CD4-positive, alpha-beta T cell treated with Interleukin-4 for 1 hour (primary cell): ENCODE results near the gene GRM4.
"Not testable (repeated sequence)": the region's sequence is repeated elsewhere in the genome, so short reads cannot be mapped to it uniquely, and the experiment has no call there.

Source experiments
- DNase-seq, 2 donors: peaks; one replicate each; pipeline ENCODE4 v3.0.0-alpha.2; 2020 to 2022

Gene GRM4

DNA sequence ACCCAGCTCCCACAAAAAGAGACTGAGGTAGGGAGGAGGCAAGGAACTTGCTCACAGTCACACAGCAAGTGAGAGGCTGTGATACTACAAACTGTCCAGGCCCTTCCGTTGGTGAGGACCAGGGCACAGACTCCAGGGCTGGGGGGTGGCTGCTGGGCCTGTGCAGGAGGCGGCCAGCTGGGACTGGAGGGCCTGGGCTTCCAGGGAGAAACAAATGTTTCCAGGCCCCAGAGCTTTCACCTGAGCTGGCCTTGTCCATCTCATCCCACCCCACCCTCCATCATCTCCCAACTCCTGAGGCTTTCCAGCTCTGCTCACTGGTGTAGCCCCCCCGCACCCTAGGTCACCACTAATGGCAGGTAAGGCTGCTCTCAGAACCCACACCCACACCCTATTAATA, 86.0 kb downstream of the GRM4 start:
- no peak for DNase-seq

GRCh38 chr6:34059136-34059731, 86.7 kb downstream of the GRM4 start:
- no peak for DNase-seq

DNA sequence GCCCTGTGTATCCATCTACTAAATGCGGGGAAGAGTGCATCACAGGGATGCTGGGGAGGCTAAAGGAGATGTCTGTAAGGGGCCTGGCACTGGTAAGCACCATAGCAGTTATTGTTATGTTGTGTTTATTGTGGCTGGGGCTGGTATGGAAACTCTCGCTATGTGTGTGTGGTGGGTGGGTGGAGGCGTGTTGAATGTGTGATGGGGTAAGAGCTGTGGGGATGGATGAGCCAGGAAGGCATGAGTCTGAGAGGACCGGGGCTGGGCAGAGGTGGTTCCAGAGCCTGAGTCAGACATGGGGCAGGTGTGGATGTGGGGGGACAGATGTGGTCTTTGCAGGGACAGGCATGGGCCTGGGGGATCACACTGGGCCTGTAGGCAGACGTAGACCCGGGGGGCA, 88.1 kb downstream of the GRM4 start:
- no peak for DNase-seq

DNA sequence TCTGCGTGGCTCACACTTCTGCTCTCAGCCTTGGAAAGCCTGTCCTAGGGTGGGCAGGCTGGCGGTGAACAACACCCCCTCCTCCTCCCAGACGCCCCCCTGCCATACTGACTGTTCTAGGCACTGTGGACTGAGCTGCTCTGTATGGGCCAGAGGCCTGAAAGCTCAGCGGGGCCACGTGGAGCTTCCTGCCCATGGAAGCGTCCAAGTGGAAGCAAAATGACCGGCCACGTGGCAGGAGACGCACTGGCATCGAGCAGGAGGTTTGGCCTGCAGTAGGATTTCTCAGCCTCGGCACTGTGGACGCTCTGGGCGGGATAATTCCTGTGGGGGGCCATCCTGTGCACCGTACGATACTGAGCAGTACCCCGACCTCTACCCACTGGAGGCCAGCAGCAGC, 88.7 kb downstream of the GRM4 start:
- no peak for DNase-seq

DNA sequence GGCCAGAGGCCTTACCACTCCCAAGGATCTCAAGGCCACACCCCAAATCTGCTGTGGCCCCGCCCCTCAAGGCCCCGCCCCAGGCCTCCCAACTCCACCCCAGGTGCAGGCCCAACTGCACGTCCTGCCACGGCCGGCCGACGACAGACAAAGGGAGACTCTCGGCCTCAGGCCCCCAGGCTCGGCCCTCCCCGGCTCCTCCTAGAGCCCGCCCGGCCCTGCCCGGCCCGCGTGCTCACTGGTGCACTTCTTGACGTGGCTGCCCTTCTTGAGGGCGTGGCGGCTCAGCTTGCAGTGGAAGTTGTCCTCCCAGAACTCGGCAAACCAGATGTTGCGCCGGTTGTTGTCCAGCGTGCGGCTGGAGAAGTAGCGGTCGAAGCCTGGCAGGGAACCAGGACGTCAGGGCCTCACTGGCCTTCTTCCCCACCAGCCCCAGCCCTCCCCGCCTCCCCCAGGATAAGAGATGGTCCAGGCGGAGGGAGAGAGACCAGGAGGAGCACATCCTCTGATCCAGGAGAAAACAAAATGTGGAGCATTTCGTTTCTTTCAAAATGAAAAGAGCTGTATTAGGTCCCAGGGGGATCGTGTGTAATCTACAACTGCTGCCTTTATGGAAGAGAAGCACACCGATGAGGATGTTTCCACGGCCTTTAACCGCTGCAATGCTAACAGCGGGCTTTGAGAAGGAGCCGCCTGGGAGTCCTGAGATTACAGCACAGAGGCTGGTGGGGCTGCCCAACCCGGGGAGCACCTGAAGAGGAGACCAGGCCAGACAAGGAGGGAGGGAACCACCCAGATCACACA, 89.4 kb downstream of the GRM4 start:
- no peak for DNase-seq

DNA sequence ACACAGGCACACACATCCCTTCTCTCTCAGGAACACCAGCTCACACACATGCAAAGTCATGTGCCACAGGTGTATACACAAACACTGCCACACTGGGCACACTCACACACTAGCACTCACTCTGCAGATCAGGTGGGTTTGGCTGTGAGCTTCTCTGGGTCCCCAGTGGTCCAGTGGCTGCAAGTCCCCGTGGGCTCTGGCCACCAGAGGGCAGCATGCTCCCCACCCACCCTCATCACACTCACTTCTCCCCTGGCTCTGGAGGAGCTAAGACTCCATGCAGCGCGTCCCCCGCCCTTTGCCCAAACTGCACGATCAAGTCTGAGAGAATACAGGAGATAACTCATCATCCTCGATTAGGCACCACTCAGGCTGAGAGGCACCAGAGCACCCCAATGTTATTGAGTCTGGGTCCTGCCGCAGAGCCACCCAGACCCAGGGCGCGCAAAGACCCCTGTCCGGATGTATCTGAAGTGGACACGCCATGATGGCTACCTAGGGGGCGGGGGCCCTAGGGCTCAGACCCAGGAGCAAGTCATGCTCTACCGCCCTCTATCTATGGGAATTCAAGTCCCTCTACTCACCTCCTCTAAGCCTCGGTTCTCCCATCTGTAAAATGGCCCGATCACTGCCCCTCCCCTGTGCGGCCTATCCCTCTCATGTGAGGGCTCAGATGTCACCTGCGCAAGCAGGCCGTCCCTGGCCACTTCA, 90.5 kb downstream of the GRM4 start:
- DNase-seq: peak; percentile 47 to 61

DNA sequence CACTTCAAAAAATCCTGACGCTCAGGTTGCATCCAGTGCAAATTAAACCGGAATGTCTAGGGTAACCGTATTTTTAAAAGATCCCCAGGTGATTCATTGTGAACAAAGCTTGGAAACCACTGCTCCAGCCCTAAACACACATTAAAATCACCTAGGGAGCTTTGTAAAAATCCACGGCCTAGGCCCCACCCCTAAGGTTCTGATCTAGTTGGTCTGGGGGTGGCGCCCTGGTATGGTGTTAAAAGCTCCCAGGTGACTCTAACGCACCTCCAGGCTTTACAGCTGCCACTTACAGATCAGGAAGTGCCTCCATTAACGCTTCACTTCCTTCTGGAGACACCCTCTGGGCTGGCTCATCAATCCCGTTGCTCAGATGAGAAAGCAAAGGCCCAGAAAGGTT, 92.2 kb downstream of the GRM4 start:
- DNase-seq: no peak

DNA sequence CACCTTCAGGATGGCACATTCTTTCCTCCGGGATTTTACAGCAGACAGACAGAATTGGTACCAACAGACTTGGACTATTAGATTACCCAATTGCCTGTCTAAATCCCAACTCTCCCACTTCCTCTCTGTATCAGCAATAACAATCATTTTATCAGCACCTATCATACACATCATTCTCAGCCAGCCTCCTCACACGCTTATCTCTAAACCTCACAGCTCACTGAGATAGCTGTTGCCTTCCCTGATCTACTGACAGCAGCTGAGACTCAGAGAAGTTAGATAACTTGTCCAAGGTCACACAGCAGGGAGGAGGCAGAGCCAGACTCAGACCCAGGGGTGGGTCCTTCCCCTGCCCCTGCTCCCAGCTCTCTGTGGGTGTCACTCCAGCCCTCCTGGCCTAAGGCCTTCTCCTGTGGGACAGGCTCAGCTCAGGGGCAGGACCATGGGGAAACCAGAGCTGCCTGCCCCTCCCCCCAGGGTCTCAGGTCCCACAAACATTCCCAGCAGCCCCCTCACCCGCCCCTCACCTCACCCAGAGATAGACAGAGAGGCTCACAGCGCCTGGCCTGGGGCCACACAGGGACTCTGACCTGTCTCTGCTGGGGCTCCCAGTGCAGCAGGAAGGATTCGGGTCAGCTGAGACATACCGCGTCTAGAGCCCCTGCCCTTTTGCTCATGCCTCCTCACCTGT, 92.8 kb downstream of the GRM4 start:
- no peak for DNase-seq

GRCh38 chr6:34052071-34052825, 93.6 kb downstream of the GRM4 start:
- no peak for DNase-seq

DNA sequence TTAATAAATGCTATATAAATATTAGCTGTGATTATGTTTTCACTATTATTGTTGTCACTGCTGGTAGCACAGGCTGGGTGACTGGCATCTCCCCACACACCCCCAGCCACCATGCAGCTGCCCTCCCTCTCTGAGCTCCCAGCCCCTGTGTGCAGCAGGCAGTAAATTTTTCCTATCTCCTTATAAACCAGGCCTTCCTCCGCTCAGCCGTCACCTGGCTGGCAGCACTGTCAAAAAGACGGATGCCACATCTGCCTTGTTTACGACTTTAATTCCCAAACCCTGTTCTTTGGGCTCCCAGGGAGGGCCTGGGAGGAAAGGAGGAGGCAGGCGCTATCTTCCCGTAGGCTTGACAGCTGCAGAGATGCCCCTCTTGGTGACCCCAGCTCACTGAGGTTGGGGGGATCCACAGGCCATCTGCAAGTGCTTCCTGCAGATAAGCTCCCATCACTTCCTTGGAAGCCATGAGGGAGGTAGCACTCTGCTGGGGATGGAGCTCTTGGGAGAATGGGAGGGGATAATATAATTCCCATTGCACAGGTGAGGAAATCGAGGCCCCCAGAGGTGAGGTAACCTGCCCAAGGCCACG, 94.5 kb downstream of the GRM4 start:
- DNase-seq: no peak

DNA sequence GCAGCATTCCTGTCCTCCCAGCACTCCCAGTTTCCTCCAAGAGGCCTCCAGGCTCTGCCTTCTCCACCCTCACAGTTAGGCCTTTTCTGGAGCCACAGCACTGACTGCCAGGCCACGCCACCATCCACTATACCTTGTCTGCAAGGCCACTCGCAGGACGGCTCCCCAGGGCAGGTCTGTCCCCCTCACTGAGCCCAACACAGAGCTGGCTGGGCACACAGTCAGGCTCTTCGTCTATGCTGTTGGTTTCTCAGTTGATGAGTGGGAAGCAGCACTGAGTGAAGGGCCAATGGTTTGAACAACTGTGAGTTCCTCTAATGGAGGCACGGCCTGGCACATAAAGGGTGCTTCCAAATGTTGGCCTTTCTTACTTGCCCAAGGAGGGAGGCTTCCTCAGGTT, 95.2 kb downstream of the GRM4 start:
- no peak for DNase-seq

- no peak for DNase-seq
These were observed 96.2 kb downstream of the GRM4 start for GRCh38 chr6:34049395-34050342.

- DNase-seq: no peak
These were observed 97.7 kb downstream of the GRM4 start for GRCh38 chr6:34047913-34048867.

GRCh38 chr6:34046617-34047016, 99.3 kb downstream of the GRM4 start:
- no peak for DNase-seq

GRCh38 chr6:34045771-34046170, 100.1 kb downstream of the GRM4 start:
- no peak for DNase-seq

DNA sequence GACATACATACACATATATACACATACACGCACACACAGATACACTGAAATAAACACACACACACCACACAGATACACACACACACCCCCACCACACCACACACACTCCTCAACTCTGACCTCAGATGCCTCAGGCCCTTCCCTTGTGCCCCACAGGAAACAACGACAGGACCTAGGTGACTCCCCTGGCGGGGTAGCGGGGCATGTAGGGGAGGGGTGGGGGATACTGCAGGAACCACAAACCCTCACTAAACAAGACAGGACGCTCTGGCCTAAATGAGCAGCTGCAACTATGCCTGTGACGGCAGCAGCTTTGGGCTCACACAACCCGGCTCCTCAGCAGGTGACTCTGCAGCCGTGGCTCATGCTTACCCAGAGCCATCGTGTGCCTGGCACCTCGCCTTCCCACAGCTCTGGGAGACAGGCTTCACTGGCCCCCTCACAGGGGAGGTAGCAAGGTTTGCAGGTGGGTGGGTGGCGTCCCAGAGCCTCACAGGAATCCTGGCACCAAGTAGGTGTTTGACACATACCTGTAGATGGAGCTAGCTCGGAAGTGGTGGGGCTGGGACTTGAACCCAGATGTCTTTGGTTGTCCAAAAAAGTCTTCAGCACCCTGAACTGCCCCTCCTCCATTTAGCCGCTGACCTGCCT, 100.8 kb downstream of the GRM4 start:
- peak in 1 of 2 donors; percentile 21 for DNase-seq

- DNase-seq: no peak
These were observed 102.5 kb downstream of the GRM4 start for GRCh38 chr6:34043359-34043758.

GRCh38 chr6:34041998-34042397, 103.9 kb downstream of the GRM4 start:
- not testable (repeated sequence) for DNase-seq

- DNase-seq: no peak
These were observed 104.5 kb downstream of the GRM4 start for GRCh38 chr6:34041385-34041784.
